CD4-positive, alpha-beta T cell (primary cell): ENCODE measurements around the gene ANLN. TPM values are rescaled to one million over a fixed set of nuclear protein-coding genes. Genes with fewer than 3 reads are reported as not detected.

ENCODE experiments used
- ATAC-seq: fragments of 200-7000 bp; cut with Tn5 transposase; one replicate; pipeline ENCODE4 v1.10.0; 2022; ENCODE audit warnings: mild to moderate bottlenecking; ENCODE audit not compliant: poor library complexity
- CTCF ChIA-PET: fragments of 350-600 bp; sonication (Branson Sonifier 250); formaldehyde crosslinking; loops from one replicate; lab custom pipeline; 2021; ENCODE audit warnings: antibody characterized with exemption, inconsistent platforms; lab: Charles Lee
- POLR2A ChIA-PET: fragments of 350-600 bp; sonication (Branson Sonifier 250); formaldehyde crosslinking; loops from one replicate; lab custom pipeline; 2021; ENCODE audit warnings: antibody characterized with exemption, inconsistent platforms; lab: Charles Lee
- DNase-seq, 14 experiments: peaks; one replicate each; pipeline ENCODE4 v3.0.0-alpha.2; 2013 to 2020; ENCODE audit warnings: mixed read lengths in 2 of 14
- H3K27ac ChIP-seq, 2 donors: one replicate each; pipeline versions ENCODE4 v1.5.1 to v1.7.0; 2013; ENCODE audit warnings: low read length in 2 of 2, low read depth in 1 of 2, mild to moderate bottlenecking in 1 of 2
- H3K27me3 ChIP-seq, 2 experiments: 1 replicate in 1 of 2; 2 replicates in 1 of 2; pipeline versions ENCODE4 v1.6.1 to v1.7.0; 2013; ENCODE audit warnings: low read length in 2 of 2, control low read depth in 1 of 2, mild to moderate bottlenecking in 1 of 2, moderate library complexity in 1 of 2; ENCODE audit not compliant: insufficient read depth in 2 of 2, control insufficient read depth in 1 of 2
- H3K36me3 ChIP-seq: one replicate; pipeline ENCODE4 v1.6.1; 2013; ENCODE audit warnings: low read length, control low read depth; ENCODE audit not compliant: insufficient read depth
- H3K4me1 ChIP-seq: one replicate; pipeline ENCODE4 v1.6.1; 2013; ENCODE audit warnings: low read length, control low read depth; ENCODE audit not compliant: insufficient read depth
- H3K4me3 ChIP-seq: one replicate; pipeline ENCODE4 v1.5.1; 2013; ENCODE audit warnings: mild to moderate bottlenecking, low read length, moderate library complexity
- H3K9me3 ChIP-seq, 2 experiments: 1 replicate in 1 of 2; 2 replicates in 1 of 2; pipeline versions ENCODE4 v1.6.1 to v1.7.0; 2013; ENCODE audit warnings: low read length in 2 of 2, mild to moderate bottlenecking in 2 of 2, control low read depth in 1 of 2, moderate library complexity in 1 of 2; ENCODE audit not compliant: control insufficient read depth in 1 of 2, insufficient read depth in 1 of 2
- H3K27ac Mint-ChIP-seq: one replicate; pipeline ENCODE4 v1.8.0; 2020; ENCODE audit warnings: mixed read lengths
- H3K27me3 Mint-ChIP-seq: one replicate; pipeline ENCODE4 v1.8.0; 2021; ENCODE audit warnings: mixed read lengths
- H3K36me3 Mint-ChIP-seq: one replicate; pipeline ENCODE4 v1.8.0; 2021; ENCODE audit warnings: low read depth, mixed read lengths
- H3K4me1 Mint-ChIP-seq: one replicate; pipeline ENCODE4 v1.8.0; 2021; ENCODE audit warnings: low read depth, mixed read lengths
- H3K4me3 Mint-ChIP-seq: one replicate; pipeline ENCODE4 v1.8.0; 2020; ENCODE audit warnings: mild to moderate bottlenecking, mixed read lengths
- H3K9me3 Mint-ChIP-seq: one replicate; pipeline ENCODE4 v1.8.0; 2020; ENCODE audit warnings: mixed read lengths
- intact Hi-C, 2 experiments: fragments of 100-400 bp; cut with DNase I in 1 of 2; cut with micrococcal nuclease in 1 of 2; formaldehyde crosslinking; loops; one replicate each; pipeline versions ENCODE4 v1.15.1 to v1.9.0; 2023 to 2025; cut with DNase I, micrococcal nuclease
- polyA plus RNA-seq, 2 donors: library from polyadenylated mRNA; unstranded; fragments of 120-200 nt; gene quantifications; one replicate each; pipeline ENCODE4 v1.2.1, GENCODE V29; 2013
- total RNA-seq, 174 experiments: library from RNA in 2 of 174; stranded (reverse) in 2 of 174; gene quantifications; one replicate each; pipeline ENCODE4 v1.2.3 and lab custom pipeline; 2021 to 2026
- TF ChIP-seq, protein P1 (sequence below): fragments of 200-600 bp; IDR thresholded peaks from one replicate; pipeline ENCODE4 v1.8.0; 2022; ENCODE audit warnings: antibody characterized with exemption, mild to moderate bottlenecking

The ANLN gene, protein sequence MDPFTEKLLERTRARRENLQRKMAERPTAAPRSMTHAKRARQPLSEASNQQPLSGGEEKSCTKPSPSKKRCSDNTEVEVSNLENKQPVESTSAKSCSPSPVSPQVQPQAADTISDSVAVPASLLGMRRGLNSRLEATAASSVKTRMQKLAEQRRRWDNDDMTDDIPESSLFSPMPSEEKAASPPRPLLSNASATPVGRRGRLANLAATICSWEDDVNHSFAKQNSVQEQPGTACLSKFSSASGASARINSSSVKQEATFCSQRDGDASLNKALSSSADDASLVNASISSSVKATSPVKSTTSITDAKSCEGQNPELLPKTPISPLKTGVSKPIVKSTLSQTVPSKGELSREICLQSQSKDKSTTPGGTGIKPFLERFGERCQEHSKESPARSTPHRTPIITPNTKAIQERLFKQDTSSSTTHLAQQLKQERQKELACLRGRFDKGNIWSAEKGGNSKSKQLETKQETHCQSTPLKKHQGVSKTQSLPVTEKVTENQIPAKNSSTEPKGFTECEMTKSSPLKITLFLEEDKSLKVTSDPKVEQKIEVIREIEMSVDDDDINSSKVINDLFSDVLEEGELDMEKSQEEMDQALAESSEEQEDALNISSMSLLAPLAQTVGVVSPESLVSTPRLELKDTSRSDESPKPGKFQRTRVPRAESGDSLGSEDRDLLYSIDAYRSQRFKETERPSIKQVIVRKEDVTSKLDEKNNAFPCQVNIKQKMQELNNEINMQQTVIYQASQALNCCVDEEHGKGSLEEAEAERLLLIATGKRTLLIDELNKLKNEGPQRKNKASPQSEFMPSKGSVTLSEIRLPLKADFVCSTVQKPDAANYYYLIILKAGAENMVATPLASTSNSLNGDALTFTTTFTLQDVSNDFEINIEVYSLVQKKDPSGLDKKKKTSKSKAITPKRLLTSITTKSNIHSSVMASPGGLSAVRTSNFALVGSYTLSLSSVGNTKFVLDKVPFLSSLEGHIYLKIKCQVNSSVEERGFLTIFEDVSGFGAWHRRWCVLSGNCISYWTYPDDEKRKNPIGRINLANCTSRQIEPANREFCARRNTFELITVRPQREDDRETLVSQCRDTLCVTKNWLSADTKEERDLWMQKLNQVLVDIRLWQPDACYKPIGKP
- total RNA-seq (1 to 10 TPM in 1 of 2 experiments, under 1 TPM in 1; 0.33 to 1.1 TPM), total RNA-seq (lab: John Stamatoyannopoulos, UW) (0 to 113 (median 0.66) reads per million in 172 experiments)
- polyA plus RNA-seq (2013, experiment 1 of 2): 0.45 TPM
- 1.4 TPM for polyA plus RNA-seq (2013, experiment 2 of 2)

- H3K4me1 Mint-ChIP-seq: peaks cover 24% of the 10 kb centered on the region
- Histone ChIP-seq H3K4me1 (peaks cover 11% of the 10 kb centered on the region), H3K4me3 (peak within 1 kb of the TSS; percentile 82), H3K9me3 (no peaks in the 10 kb centered on the region), H3K36me3 (no peaks in the 10 kb centered on the region), H3K27ac (peak within 1 kb of the TSS; percentile 37 to 77), H3K27me3 (no peaks in the 10 kb centered on the region)
- ChIA-PET POLR2A (interaction anchor here (1.2 to 1.4 kb wide), 2 partner anchors 22 to 588 kb away, joined by 3 to 7 read pairs; partner anchors contain the start of gene SEPTIN7), CTCF (interaction anchor here (1.5 to 2.1 kb wide), 3 partner anchors 11 to 23 kb away, joined by 3 to 13 read pairs (median 9); a partner anchor contains a TSS)
- peak; percentile 68 to 94 (median 80) for DNase-seq
- H3K27me3 Mint-ChIP-seq: peaks cover 4% of the 10 kb centered on the region
- H3K27ac Mint-ChIP-seq: peak within 1 kb of the TSS; percentile 49
- H3K9me3 Mint-ChIP-seq: no peaks in the 10 kb centered on the region
- TF ChIP-seq, protein P1, sequence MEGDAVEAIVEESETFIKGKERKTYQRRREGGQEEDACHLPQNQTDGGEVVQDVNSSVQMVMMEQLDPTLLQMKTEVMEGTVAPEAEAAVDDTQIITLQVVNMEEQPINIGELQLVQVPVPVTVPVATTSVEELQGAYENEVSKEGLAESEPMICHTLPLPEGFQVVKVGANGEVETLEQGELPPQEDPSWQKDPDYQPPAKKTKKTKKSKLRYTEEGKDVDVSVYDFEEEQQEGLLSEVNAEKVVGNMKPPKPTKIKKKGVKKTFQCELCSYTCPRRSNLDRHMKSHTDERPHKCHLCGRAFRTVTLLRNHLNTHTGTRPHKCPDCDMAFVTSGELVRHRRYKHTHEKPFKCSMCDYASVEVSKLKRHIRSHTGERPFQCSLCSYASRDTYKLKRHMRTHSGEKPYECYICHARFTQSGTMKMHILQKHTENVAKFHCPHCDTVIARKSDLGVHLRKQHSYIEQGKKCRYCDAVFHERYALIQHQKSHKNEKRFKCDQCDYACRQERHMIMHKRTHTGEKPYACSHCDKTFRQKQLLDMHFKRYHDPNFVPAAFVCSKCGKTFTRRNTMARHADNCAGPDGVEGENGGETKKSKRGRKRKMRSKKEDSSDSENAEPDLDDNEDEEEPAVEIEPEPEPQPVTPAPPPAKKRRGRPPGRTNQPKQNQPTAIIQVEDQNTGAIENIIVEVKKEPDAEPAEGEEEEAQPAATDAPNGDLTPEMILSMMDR: no peak
- ATAC-seq: peak; percentile 93
- intact Hi-C loops: loop anchor here (1.0 to 5.0 kb wide), 2 partner anchors 22 to 237 kb away; partner anchors contain the start of gene EEPD1 (in 1 of the 2)
- peak within 1 kb of the TSS; percentile 88 for H3K4me3 Mint-ChIP-seq
- no peaks in the 10 kb centered on the region for H3K36me3 Mint-ChIP-seq
Measured at GRCh38 chr7:36389371-36390198, at the start of gene ANLN. TSS of gene ANLN (plus strand) at chr7:36389862. CDS start at chr7:36390027, 165 bp downstream.

- ATAC-seq: no peak
- H3K36me3 ChIP-seq: no peaks in the 10 kb centered on the region
- DNase-seq: no peak
- Mint-ChIP-seq H3K4me1 (no peaks in the 10 kb centered on the region), H3K27ac (no peak overlapping the region), H3K4me3 (no peak overlapping the region), H3K36me3 (no peaks in the 10 kb centered on the region), H3K27me3 (peaks cover 11% of the 10 kb centered on the region), H3K9me3 (no peaks in the 10 kb centered on the region)
- no peaks in the 10 kb centered on the region for H3K9me3 ChIP-seq
- POLR2A ChIA-PET: interaction anchor here (0.7 kb wide), 1 partner anchor 140 kb away, joined by 3 read pairs; no protein-coding TSS in a partner anchor
- H3K27me3 ChIP-seq: no peaks in the 10 kb centered on the region
- H3K4me3 ChIP-seq: no peak overlapping the region
- H3K27ac ChIP-seq: no peak overlapping the region
- no peaks in the 10 kb centered on the region for H3K4me1 ChIP-seq
- TF ChIP-seq, protein P1: no peak
- intact Hi-C loops: no loop called here
- CTCF ChIA-PET: no interaction called here
Measured at GRCh38 chr7:36343548-36343947, 46.1 kb upstream of the ANLN start.
